ENCODE results near the gene MEF2D.

Gene MEF2D

GRCh38 chr1:156523801-156524480 is 23.4 kb upstream of the MEF2D start:
- DNase-seq (ENCODE audit: low spot score), result no peak

GRCh38 chr1:156522443-156522970 is 21.9 kb upstream of the MEF2D start:
- no peak for DNase-seq (ENCODE audit: low spot score)

GRCh38 chr1:156517748-156518147 is 17.2 kb upstream of the MEF2D start:
- peak; percentile 39 for DNase-seq (ENCODE audit: low spot score)

GRCh38 chr1:156516821-156517220 is 16.2 kb upstream of the MEF2D start:
- no peak for DNase-seq (ENCODE audit: low spot score)

GRCh38 chr1:156515956-156516355 is 15.4 kb upstream of the MEF2D start:
- DNase-seq (ENCODE audit: low spot score), result no peak

DNA sequence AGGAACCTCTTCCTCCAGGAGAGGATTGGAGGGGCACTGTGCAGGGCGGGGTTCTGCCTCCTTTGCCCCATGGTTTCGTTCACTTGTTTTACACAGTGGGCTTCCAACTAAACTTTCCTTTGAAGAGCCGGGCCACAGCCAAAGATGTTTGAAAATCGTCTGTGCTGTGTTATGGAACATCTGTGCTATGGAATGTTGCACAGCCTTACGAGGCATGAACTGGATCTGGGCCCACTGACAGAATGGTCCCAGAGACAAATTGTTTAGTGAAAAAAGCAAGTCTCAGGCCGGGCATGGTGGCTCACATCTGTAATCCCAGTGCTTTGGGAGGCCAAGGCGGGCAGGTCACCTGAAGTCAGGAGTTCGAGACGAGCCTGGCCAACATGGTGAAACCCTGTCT is 12.6 kb upstream of the MEF2D start:
- no peak for DNase-seq (ENCODE audit: low spot score)

DNA sequence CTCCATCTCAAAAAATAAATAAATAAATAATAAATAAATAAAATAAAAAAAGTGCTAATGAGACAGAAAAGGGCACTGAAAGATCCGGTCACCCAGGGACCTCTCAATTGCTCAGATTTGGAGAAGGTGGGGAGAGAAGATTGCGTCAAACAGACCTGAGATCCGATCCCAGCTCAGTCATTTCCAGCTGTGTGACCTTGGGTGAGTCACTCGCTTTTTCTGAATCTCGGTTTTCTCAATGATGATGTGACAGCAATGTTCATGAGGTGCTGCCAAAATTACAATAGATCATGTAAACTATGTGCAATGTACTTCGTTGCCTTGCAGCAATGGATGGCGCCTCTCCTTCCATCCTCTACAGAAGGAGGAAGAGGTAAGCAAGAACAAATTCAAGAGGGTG is 11.1 kb upstream of the MEF2D start:
- peak; percentile 79 for DNase-seq (ENCODE audit: low spot score)

- DNase-seq (ENCODE audit: low spot score), result no peak
These were observed 10.1 kb upstream of the MEF2D start for GRCh38 chr1:156510709-156511108.

- no peak for DNase-seq (ENCODE audit: low spot score)
These were observed 9.0 kb upstream of the MEF2D start for GRCh38 chr1:156509424-156510034.

DNA sequence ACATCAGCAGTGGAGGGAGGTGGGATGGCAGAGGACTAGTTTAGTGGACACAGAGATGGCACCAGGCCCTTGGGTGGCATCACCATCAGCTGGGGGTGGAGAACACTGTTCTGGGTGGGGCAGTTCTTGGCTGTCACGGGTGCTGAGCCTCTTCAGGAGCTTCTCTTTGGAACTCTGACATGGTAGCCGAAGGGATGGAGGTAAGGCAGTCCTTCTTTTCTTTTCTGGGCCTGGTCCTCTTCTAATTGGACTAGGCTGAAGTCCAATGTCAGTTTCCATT is 8.3 kb upstream of the MEF2D start:
- DNase-seq (ENCODE audit: low spot score), result no peak

- DNase-seq (ENCODE audit: low spot score), result no peak
These were observed 7.8 kb upstream of the MEF2D start for GRCh38 chr1:156508205-156508954.

GRCh38 chr1:156506450-156506849 is 5.9 kb upstream of the MEF2D start:
- no peak for DNase-seq (ENCODE audit: low spot score)

- no peak for DNase-seq (ENCODE audit: low spot score)
These were observed 5.2 kb upstream of the MEF2D start for GRCh38 chr1:156505679-156506298.

- DNase-seq (ENCODE audit: low spot score), result peak; percentile 97
These were observed 4.5 kb upstream of the MEF2D start for GRCh38 chr1:156504821-156505678.

DNA sequence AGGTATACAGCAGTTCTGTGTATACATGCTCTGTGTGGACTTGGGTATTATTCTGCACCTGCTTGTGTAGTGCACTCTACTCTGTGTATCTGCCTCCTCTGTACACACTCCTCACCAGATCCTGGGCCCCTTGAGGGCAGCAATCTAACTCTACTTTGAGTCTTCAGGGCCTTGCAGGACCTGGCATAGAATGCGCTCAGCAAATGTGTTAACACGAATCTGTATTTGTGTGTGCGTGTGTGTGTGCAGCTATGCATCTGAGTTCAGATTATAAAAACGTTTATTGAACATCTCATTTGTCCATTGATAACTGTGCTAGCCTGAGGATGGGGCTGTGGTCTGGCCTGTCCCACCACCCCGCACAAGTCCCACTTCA is 3.9 kb upstream of the MEF2D start:
- no peak for DNase-seq (ENCODE audit: low spot score)

DNA sequence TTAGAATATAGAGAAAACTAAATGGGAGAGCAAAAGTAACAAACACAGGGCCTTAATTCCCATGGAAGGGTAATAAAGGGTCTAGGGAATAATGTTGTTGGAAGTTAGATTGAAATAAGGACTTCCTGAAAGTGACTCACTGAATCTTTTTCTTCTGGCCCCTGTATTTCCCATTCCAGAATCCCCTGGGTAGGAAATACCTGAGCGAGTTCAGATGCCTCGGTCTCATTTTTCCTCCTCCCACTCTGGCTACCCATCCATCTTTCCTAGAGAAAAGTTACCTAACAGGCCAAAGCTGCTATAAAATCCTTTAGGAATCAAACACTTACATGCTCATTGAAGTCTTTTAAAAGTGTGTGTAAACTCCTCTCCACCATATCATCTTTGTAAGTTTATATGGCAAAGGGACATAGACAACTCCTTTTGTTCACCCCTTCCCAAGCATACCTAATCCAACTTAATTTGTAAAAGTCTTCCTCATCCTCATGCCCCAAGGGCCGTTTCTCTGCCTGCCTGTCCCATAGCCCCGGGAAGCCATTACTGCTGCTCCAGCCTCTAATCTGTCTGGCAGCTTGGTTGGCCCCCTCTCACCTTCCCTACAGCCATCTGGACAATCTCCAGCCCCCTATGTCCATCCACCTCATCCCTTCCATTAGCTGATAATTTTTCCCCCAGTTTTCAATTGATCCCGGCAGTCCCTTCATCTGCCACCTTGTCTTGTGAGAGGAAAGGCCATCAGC is 3.3 kb upstream of the MEF2D start:
- DNase-seq (ENCODE audit: low spot score), result no peak

DNA sequence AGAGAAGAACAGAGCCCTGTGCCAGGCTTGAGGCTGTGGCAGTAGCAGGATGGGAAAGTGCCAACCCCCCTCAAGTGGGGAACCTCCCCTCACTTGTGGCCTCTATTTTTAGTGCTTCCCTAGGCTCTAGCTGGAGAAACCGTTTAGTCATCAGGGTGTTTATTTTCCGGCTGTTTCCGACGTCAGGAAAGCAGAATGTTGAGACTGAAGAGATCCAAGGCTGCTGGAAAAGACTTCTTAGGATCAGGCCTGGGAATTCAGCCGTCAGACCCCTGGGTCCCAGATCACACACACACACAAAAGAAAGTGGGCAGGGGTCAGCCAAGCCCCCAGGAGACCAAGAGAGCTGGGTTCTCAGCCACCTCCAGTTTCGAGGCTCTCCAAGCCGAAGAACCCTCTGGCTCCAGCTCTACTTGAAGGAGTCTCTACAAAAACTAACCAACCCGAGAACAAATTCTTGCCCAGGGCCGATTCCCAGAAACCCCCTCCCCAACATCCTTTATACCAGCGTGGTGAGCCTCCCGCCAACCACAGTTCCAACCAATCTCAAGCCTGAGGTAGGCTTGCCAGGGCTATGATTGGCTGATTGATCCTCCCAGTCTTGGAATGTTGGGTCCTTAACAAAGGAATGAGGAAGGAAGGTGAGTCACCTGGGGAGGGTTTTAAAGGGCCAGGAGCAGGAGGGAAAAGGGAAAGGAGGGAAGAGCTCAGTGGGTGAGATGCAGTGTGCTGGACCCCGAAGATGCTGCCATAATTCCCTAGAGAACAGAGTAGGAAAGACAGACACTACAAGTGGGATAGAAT is 2.5 kb upstream of the MEF2D start:
- DNase-seq (ENCODE audit: low spot score), result peak; percentile 88

- DNase-seq (ENCODE audit: low spot score), result no peak
These were observed 1.9 kb upstream of the MEF2D start for GRCh38 chr1:156502391-156502893.

DNA sequence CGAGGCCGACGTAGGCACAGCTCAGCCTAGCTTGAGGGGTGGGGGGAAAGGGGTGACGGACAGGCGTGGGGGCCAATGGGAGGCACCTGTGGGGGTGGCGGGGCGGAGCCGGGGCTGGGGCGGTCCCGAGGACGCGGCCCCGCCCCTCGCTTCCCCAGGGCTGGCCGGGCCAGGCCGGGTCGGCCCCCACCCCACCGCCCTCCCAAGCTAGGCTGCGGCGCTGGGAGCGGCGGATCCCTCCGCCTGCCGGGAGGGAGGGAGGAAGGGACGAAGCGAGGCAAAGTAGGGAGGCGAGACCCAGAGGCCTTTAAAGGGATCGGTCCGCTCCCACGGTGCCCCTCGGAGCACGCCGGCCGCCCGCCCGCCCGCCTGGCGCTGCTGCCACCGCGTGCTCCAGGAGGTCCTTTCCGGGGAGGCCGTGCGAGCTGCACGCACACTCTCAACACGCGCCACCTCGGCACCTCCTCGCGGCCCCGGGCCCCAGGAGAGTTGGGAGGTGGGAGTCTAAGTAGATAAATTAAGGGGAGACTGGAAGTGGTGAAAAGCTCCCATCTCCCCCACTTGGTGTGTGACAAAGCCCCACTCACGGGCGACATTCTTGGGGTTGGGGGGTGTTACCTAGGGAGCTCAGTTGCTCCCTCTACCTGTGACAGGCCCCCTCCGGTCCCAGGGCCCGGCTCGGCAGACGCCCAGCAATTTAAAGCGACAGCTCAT is 375 bp upstream of the MEF2D start:
- peak; percentile 89 for DNase-seq (ENCODE audit: low spot score)
